ENCODE results near the gene PCBP3.

Gene PCBP3

GRCh38 chr21:45642122-45642813, 1.3 kb upstream of the PCBP3 start:
- no peak overlapping the region for H4K91ac ChIP-seq (ENCODE audit: low read length)
- H3K4me3 ChIP-seq (ENCODE audit: insufficient read depth in 1 of 2, low read depth in 1 of 2, low read length in 2 of 2) = peak overlapping the region in 1 of 2 experiments; percentile 61
- peaks cover 0 to 10% of the 10 kb centered on the region in 2 experiments for H3K27me3 ChIP-seq (ENCODE audit: control insufficient read depth in 1 of 2, insufficient read depth in 1 of 2, low read length in 2 of 2)
- 11% methylated on average over 54 of the region's 91 CpGs for WGBS
- no peak overlapping the region for H2BK120ac ChIP-seq (ENCODE audit: low read depth, low read length)
- peak overlapping the region; percentile 61 for H4K8ac ChIP-seq (ENCODE audit: low read length)
- H3K4me1 ChIP-seq (ENCODE audit: control insufficient read depth, insufficient read depth, low read depth, low read length) = peaks cover 28% of the 10 kb centered on the region
- H2AFZ ChIP-seq (ENCODE audit: low read depth, low read length) = no peak overlapping the region
- H3K14ac ChIP-seq (ENCODE audit: low read length in 2 of 2) = no peak overlapping the region
- no peaks in the 10 kb centered on the region for H3K36me3 ChIP-seq (ENCODE audit: control insufficient read depth in 1 of 2, insufficient read depth in 2 of 2, low read depth in 1 of 2, low read length in 2 of 2)
- H3K27ac ChIP-seq (ENCODE audit: low read length, poor library complexity, severe bottlenecking) = no peak overlapping the region
- H2BK5ac ChIP-seq (ENCODE audit: low read depth, low read length, poor library complexity, severe bottlenecking) = no peak overlapping the region
- peak overlapping the region; percentile 48 for H2BK15ac ChIP-seq (ENCODE audit: low read depth, poor library complexity, severe bottlenecking)
- H3K79me1 ChIP-seq (replicated peaks; ENCODE audit: low read length, poor library complexity, severe bottlenecking) = peaks cover 9% of the 10 kb centered on the region
- no peak overlapping the region for H2BK12ac ChIP-seq (ENCODE audit: low read length in 2 of 2)
- no peak overlapping the region for H2AK5ac ChIP-seq (ENCODE audit: low read length, severe bottlenecking)
- no peak overlapping the region for H3K9ac ChIP-seq (ENCODE audit: low read length)
- peak; percentile 34 for DNase-seq
- no peak overlapping the region for H3K4ac ChIP-seq (ENCODE audit: low read depth in 1 of 2, low read length in 2 of 2)
- peak overlapping the region in 1 of 2 experiments; percentile 26 for H3K18ac ChIP-seq (ENCODE audit: low read depth in 1 of 2, low read length in 2 of 2)
- H3K4me2 ChIP-seq (ENCODE audit: low read length, poor library complexity, severe bottlenecking) = peak overlapping the region; percentile 57
- no peaks in the 10 kb centered on the region for H3K9me3 ChIP-seq (ENCODE audit: control insufficient read depth, low read length)
- H3K23ac ChIP-seq (ENCODE audit: low read length in 2 of 2) = no peak overlapping the region

- Histone ChIP-seq H2AFZ (ENCODE audit: low read depth, low read length) (no peak overlapping the region), H3K9ac (ENCODE audit: low read length) (peak overlapping the region; percentile 76), H3K14ac (ENCODE audit: low read length in 2 of 2) (no peak overlapping the region), H3K27ac (ENCODE audit: low read length, poor library complexity, severe bottlenecking) (no peak overlapping the region), H3K4ac (ENCODE audit: low read depth in 1 of 2, low read length in 2 of 2) (no peak overlapping the region), H3K36me3 (ENCODE audit: control insufficient read depth in 1 of 2, insufficient read depth in 2 of 2, low read depth in 1 of 2, low read length in 2 of 2) (no peaks in the 10 kb centered on the region), H3K79me1 (replicated peaks; ENCODE audit: low read length, poor library complexity, severe bottlenecking) (peaks cover 19% of the 10 kb centered on the region), H3K4me1 (ENCODE audit: control insufficient read depth, insufficient read depth, low read depth, low read length) (peaks cover 28% of the 10 kb centered on the region), H4K91ac (ENCODE audit: low read length) (no peak overlapping the region), H3K4me2 (ENCODE audit: low read length, poor library complexity, severe bottlenecking) (peak overlapping the region; percentile 99), H3K23ac (ENCODE audit: low read length in 2 of 2) (peak overlapping the region in 1 of 2 experiments; percentile 34), H2BK15ac (ENCODE audit: low read depth, poor library complexity, severe bottlenecking) (no peak overlapping the region), H3K9me3 (ENCODE audit: control insufficient read depth, low read length) (no peaks in the 10 kb centered on the region), H2BK120ac (ENCODE audit: low read depth, low read length) (no peak overlapping the region), H3K18ac (ENCODE audit: low read depth in 1 of 2, low read length in 2 of 2) (no peak overlapping the region), H2BK12ac (ENCODE audit: low read length in 2 of 2) (no peak overlapping the region), H2AK5ac (ENCODE audit: low read length, severe bottlenecking) (no peak overlapping the region), H3K27me3 (ENCODE audit: control insufficient read depth in 1 of 2, insufficient read depth in 1 of 2, low read length in 2 of 2) (no peaks in the 10 kb centered on the region), H3K4me3 (ENCODE audit: insufficient read depth in 1 of 2, low read depth in 1 of 2, low read length in 2 of 2) (peak overlapping the region; percentile 83 to 84), H2BK5ac (ENCODE audit: low read depth, low read length, poor library complexity, severe bottlenecking) (no peak overlapping the region), H4K8ac (ENCODE audit: low read length) (no peak overlapping the region)
- DNase-seq = peak; percentile 28
- 9% methylated on average over 52 of the region's 56 CpGs for WGBS
These were observed 749 bp downstream of the PCBP3 start for GRCh38 chr21:45644041-45644906.

- H2AK5ac ChIP-seq (ENCODE audit: low read length, severe bottlenecking) = no peak overlapping the region
- no peak for DNase-seq
- no peak overlapping the region for H3K4me2 ChIP-seq (ENCODE audit: low read length, poor library complexity, severe bottlenecking)
- peaks cover 22% of the 10 kb centered on the region for H3K79me1 ChIP-seq (replicated peaks; ENCODE audit: low read length, poor library complexity, severe bottlenecking)
- no peaks in the 10 kb centered on the region for H3K9me3 ChIP-seq (ENCODE audit: control insufficient read depth, low read length)
- H3K9ac ChIP-seq (ENCODE audit: low read length) = no peak overlapping the region
- 100% methylated on average over 2 of the region's 2 CpGs for WGBS
- no peak overlapping the region for H3K18ac ChIP-seq (ENCODE audit: low read depth in 1 of 2, low read length in 2 of 2)
- no peak overlapping the region for H3K14ac ChIP-seq (ENCODE audit: low read length in 2 of 2)
- no peak overlapping the region for H2BK5ac ChIP-seq (ENCODE audit: low read depth, low read length, poor library complexity, severe bottlenecking)
- no peak overlapping the region for H4K8ac ChIP-seq (ENCODE audit: low read length)
- H2BK12ac ChIP-seq (ENCODE audit: low read length in 2 of 2) = no peak overlapping the region
- no peak overlapping the region for H2BK120ac ChIP-seq (ENCODE audit: low read depth, low read length)
- H3K4me3 ChIP-seq (ENCODE audit: insufficient read depth in 1 of 2, low read depth in 1 of 2, low read length in 2 of 2) = no peak overlapping the region
- no peaks in the 10 kb centered on the region for H3K27me3 ChIP-seq (ENCODE audit: control insufficient read depth in 1 of 2, insufficient read depth in 1 of 2, low read length in 2 of 2)
- H3K4ac ChIP-seq (ENCODE audit: low read depth in 1 of 2, low read length in 2 of 2) = no peak overlapping the region
- no peak overlapping the region for H2AFZ ChIP-seq (ENCODE audit: low read depth, low read length)
- no peaks in the 10 kb centered on the region for H3K36me3 ChIP-seq (ENCODE audit: control insufficient read depth in 1 of 2, insufficient read depth in 2 of 2, low read depth in 1 of 2, low read length in 2 of 2)
- no peak overlapping the region for H3K23ac ChIP-seq (ENCODE audit: low read length in 2 of 2)
- H4K91ac ChIP-seq (ENCODE audit: low read length) = no peak overlapping the region
- H3K4me1 ChIP-seq (ENCODE audit: control insufficient read depth, insufficient read depth, low read depth, low read length) = no peaks in the 10 kb centered on the region
- no peak overlapping the region for H2BK15ac ChIP-seq (ENCODE audit: low read depth, poor library complexity, severe bottlenecking)
- H3K27ac ChIP-seq (ENCODE audit: low read length, poor library complexity, severe bottlenecking) = no peak overlapping the region
These were observed 8.4 kb downstream of the PCBP3 start for GRCh38 chr21:45651921-45652320.

GRCh38 chr21:45655124-45655523, 11.6 kb downstream of the PCBP3 start:
- no peak overlapping the region for H3K4ac ChIP-seq (ENCODE audit: low read depth in 1 of 2, low read length in 2 of 2)
- H3K18ac ChIP-seq (ENCODE audit: low read depth in 1 of 2, low read length in 2 of 2) = no peak overlapping the region
- DNase-seq = peak; percentile 63
- H3K23ac ChIP-seq (ENCODE audit: low read length in 2 of 2) = no peak overlapping the region
- no peak overlapping the region for H4K8ac ChIP-seq (ENCODE audit: low read length)
- peaks cover 9% of the 10 kb centered on the region for H3K79me1 ChIP-seq (replicated peaks; ENCODE audit: low read length, poor library complexity, severe bottlenecking)
- H3K4me3 ChIP-seq (ENCODE audit: insufficient read depth in 1 of 2, low read depth in 1 of 2, low read length in 2 of 2) = no peak overlapping the region
- no peak overlapping the region for H2BK5ac ChIP-seq (ENCODE audit: low read depth, low read length, poor library complexity, severe bottlenecking)
- H3K9ac ChIP-seq (ENCODE audit: low read length) = no peak overlapping the region
- no peak overlapping the region for H3K4me2 ChIP-seq (ENCODE audit: low read length, poor library complexity, severe bottlenecking)
- H2BK12ac ChIP-seq (ENCODE audit: low read length in 2 of 2) = no peak overlapping the region
- H3K14ac ChIP-seq (ENCODE audit: low read length in 2 of 2) = no peak overlapping the region
- no peaks in the 10 kb centered on the region for H3K9me3 ChIP-seq (ENCODE audit: control insufficient read depth, low read length)
- no peak overlapping the region for H2AK5ac ChIP-seq (ENCODE audit: low read length, severe bottlenecking)
- H3K36me3 ChIP-seq (ENCODE audit: control insufficient read depth in 1 of 2, insufficient read depth in 2 of 2, low read depth in 1 of 2, low read length in 2 of 2) = no peaks in the 10 kb centered on the region
- H2BK120ac ChIP-seq (ENCODE audit: low read depth, low read length) = no peak overlapping the region
- 60% methylated on average over 2 of the region's 4 CpGs for WGBS
- no peak overlapping the region for H3K27ac ChIP-seq (ENCODE audit: low read length, poor library complexity, severe bottlenecking)
- H3K27me3 ChIP-seq (ENCODE audit: control insufficient read depth in 1 of 2, insufficient read depth in 1 of 2, low read length in 2 of 2) = no peaks in the 10 kb centered on the region
- no peak overlapping the region for H4K91ac ChIP-seq (ENCODE audit: low read length)
- no peaks in the 10 kb centered on the region for H3K4me1 ChIP-seq (ENCODE audit: control insufficient read depth, insufficient read depth, low read depth, low read length)
- H2AFZ ChIP-seq (ENCODE audit: low read depth, low read length) = no peak overlapping the region
- H2BK15ac ChIP-seq (ENCODE audit: low read depth, poor library complexity, severe bottlenecking) = no peak overlapping the region
